Body of pancreas (tissue), 4 donors: Measurements from ENCODE around the gene ZMYND11.

Experiments used
- POLR2A ChIP-seq, 3 donors: fragments of 450-650 bp; IDR thresholded peaks; one replicate each; pipeline ENCODE4 v1.6.1; 2016; ENCODE audit warnings: antibody characterized with exemption in 3 of 3, mild to moderate bottlenecking in 2 of 3
- TF ChIP-seq, protein P1 (sequence below), 7 experiments: fragments of 450-650 bp in 4 of 7; fragments of 200-600 bp in 3 of 7; sonication (generic) in 3 of 7; IDR thresholded peaks; one replicate each; pipeline ENCODE4 v1.5.1; 2016 to 2019; ENCODE audit warnings: antibody characterized with exemption in 7 of 7

DNA sequence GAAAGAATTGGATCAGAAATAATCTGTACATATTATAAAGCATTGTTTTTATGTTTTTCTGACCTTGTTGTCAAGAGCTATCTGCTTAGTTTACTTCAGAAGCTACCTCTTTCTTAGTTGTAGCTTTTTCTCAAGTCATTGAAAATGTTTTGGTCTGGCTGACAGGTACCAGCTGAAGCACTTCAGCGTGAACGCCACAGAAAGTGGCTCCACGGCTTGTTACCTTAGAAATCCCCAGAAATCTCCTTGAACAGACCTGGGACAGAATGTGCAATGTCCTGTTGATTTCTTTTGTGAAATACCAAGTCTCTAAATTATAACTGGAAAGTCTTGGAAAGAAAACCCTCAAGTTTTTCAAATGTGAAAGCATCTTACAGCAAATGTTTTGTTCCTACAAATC is 96.8 kb downstream of the ZMYND11 start:
- TF ChIP-seq, protein P1, sequence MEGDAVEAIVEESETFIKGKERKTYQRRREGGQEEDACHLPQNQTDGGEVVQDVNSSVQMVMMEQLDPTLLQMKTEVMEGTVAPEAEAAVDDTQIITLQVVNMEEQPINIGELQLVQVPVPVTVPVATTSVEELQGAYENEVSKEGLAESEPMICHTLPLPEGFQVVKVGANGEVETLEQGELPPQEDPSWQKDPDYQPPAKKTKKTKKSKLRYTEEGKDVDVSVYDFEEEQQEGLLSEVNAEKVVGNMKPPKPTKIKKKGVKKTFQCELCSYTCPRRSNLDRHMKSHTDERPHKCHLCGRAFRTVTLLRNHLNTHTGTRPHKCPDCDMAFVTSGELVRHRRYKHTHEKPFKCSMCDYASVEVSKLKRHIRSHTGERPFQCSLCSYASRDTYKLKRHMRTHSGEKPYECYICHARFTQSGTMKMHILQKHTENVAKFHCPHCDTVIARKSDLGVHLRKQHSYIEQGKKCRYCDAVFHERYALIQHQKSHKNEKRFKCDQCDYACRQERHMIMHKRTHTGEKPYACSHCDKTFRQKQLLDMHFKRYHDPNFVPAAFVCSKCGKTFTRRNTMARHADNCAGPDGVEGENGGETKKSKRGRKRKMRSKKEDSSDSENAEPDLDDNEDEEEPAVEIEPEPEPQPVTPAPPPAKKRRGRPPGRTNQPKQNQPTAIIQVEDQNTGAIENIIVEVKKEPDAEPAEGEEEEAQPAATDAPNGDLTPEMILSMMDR (IDR thresholded peaks at IDR 0.05) = no peak
- TF ChIP-seq POLR2A (IDR thresholded peaks at IDR 0.05) = no peak
